ENCODE measurements around the gene LSMEM2.
A peak's percentile ranks its signal among the peaks of the same experiment; 100 is the strongest.

LSMEM2 gene

GRCh38 chr3:50333744-50334328 is 54.9 kb downstream of the LSMEM2 start:
- H3K4me2 ChIP-seq: peak overlapping the region; percentile 87 to 100 (median 98)
- peak overlapping the region in 8 of 11 experiments; percentile 3 to 49 (median 31); a peak in 9 of 22 replicates for H3K27ac ChIP-seq
- peak overlapping the region in 3 of 10 experiments; percentile 10 to 87 (median 26); a peak in 2 of 20 replicates for H3K4me3 ChIP-seq
- H4K20me1 ChIP-seq: peaks cover 74 to 84% (median 80%) of the 10 kb centered on the region in 11 experiments
- no peaks in the 10 kb centered on the region for H3K9me3 ChIP-seq (replicated peaks in 1 of 11)
- H3K4me1 ChIP-seq: peaks cover 42 to 61% (median 54%) of the 10 kb centered on the region in 10 experiments
- no peak for TF ChIP-seq Cebpa-rat (IDR thresholded peaks at IDR 0.05)
- peak overlapping the region; percentile 28 to 97 (median 92); a peak in 21 of 22 replicates for H3K9ac ChIP-seq
- H3K36me3 ChIP-seq: peaks cover 58 to 84% (median 77%) of the 10 kb centered on the region in 11 experiments
- no peaks in the 10 kb centered on the region for H3K27me3 ChIP-seq

DNA sequence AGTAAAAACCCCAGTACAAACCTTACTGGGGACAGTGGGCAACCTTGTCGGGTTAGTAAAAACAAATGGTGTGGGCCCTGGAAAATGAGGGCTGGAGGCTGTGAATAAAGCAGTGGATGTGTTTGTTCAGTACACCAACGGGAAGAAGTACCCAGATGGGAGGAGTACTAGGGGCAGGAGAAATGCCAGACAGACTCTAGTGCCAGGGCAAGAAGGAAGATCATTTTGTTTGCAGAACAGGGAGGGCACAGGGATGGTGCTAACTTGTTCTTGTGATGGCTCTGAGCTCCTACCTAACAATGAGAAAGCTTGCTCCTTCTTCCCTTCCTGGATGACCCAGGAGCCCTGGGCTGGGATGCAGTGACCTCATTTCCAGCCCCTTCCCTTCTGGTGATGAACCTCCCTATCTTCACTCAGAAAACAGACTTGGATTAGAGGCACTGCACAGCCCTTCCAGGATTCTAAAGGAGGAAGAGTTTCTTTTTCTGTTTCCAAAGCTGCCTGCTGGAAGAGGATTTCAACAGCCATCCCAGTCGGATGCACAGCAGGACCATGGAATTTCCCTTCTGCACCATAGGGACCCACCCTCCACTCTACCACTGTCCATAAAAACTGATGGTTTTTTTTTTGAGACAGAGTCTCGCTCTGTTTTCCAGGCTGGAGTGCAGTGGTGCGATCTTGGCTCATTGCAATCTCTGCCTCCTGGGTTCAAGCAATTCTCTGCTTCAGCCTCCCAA is 55.6 kb downstream of the LSMEM2 start:
- peaks cover 53 to 77% (median 71%) of the 10 kb centered on the region in 11 experiments for H3K36me3 ChIP-seq
- peak overlapping the region in 7 of 11 experiments; percentile 3 to 37 (median 31); a peak in 7 of 22 replicates for H3K27ac ChIP-seq
- no peak for TF ChIP-seq Cebpa-rat (IDR thresholded peaks at IDR 0.05)
- peaks cover 0 to 4% (median under 1%) of the 10 kb centered on the region in 11 experiments; a peak in 8 of 22 replicates for H3K27me3 ChIP-seq
- peaks cover 74 to 78% (median 76%) of the 10 kb centered on the region in 11 experiments for H4K20me1 ChIP-seq
- peak overlapping the region in 6 of 10 experiments; percentile 15 to 89 (median 84); a peak in 8 of 20 replicates for H3K4me3 ChIP-seq
- H3K4me2 ChIP-seq: peak overlapping the region; percentile 87 to 100 (median 98)
- no peaks in the 10 kb centered on the region for H3K9me3 ChIP-seq (replicated peaks in 1 of 11)
- peak overlapping the region; percentile 28 to 97 (median 92); a peak in 20 of 22 replicates for H3K9ac ChIP-seq
- H3K4me1 ChIP-seq: peaks cover 45 to 60% (median 55%) of the 10 kb centered on the region in 10 experiments

- H3K4me3 ChIP-seq: peak overlapping the region; percentile 77 to 92 (median 88)
- peaks cover 57 to 74% (median 66%) of the 10 kb centered on the region in 10 experiments for H3K4me1 ChIP-seq
- no peak for TF ChIP-seq Cebpa-rat (IDR thresholded peaks at IDR 0.05)
- H3K36me3 ChIP-seq: peaks cover 32 to 56% (median 50%) of the 10 kb centered on the region in 11 experiments
- peaks cover 54 to 57% (median 54%) of the 10 kb centered on the region in 11 experiments for H4K20me1 ChIP-seq
- peak overlapping the region; percentile 87 to 100 (median 98) for H3K4me2 ChIP-seq
- H3K27ac ChIP-seq: peak overlapping the region; percentile 64 to 99 (median 95)
- H3K27me3 ChIP-seq: peaks cover 0 to 25% (median 12%) of the 10 kb centered on the region in 11 experiments; a peak in 14 of 22 replicates
- no peaks in the 10 kb centered on the region for H3K9me3 ChIP-seq (replicated peaks in 1 of 11)
- peak overlapping the region; percentile 85 to 98 (median 94) for H3K9ac ChIP-seq
These were observed 57.7 kb downstream of the LSMEM2 start for GRCh38 chr3:50336452-50337174.

DNA sequence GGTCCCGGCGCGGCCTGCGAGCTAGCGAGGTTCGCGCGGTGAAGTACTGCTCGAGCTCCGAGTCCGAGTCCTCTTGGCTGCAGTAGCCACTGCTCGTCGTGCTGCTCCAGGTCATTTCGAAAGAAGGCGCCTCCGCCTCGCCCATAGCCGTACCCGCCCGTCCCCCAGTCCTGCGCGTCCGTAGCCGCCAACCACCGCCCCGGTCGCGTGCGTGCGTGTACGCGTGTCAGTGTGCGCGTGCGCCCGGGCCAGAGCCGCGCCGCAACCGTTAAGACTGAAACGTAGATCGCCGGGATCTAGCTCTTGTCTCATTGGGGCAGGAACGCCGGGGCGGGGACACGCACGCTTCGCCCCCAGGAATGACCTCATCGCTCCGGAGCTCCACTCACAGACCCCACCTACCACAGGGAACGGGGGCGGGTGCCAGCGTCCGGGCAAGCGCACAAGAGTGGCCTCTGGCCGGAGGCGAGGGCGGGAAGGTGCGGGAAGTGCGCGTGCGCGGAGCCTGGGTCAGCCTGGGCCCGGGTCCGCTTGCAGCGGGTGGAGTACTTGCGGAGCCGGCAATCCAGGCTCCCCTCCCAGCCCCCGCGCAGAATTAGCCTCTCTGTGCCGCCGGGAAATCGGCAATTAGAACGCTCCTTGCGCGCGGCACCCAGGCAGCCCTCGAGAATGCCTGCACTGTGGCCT is 58.4 kb downstream of the LSMEM2 start:
- Histone ChIP-seq H3K4me3 (peak overlapping the region; percentile 77 to 92 (median 88)), H3K9ac (peak overlapping the region; percentile 85 to 98 (median 95)), H3K27me3 (peaks cover 0 to 30% (median 12%) of the 10 kb centered on the region in 11 experiments; a peak in 14 of 22 replicates), H3K27ac (peak overlapping the region; percentile 87 to 99 (median 95)), H3K36me3 (peaks cover 25 to 49% (median 43%) of the 10 kb centered on the region in 11 experiments), H3K9me3 (replicated peaks in 1 of 11) (no peaks in the 10 kb centered on the region), H4K20me1 (peaks cover 47 to 49% (median 47%) of the 10 kb centered on the region in 11 experiments), H3K4me1 (peaks cover 64 to 81% (median 70%) of the 10 kb centered on the region in 10 experiments), H3K4me2 (peak overlapping the region; percentile 87 to 100 (median 98))
- TF ChIP-seq Cebpa-rat (IDR thresholded peaks at IDR 0.05): no peak

Data from BLaER1 treated with 17β-estradiol and CSF1 and Interleukin-3, amounts not matched to agents 10 nM and 100 nM (cell line).